Panc1 (cell line): ENCODE measurements around the gene ZNF669.

ENCODE experiments used
- POLR2AphosphoS5 ChIP-seq: IDR thresholded peaks from 2 replicates; pipeline ENCODE4 v1.6.1; 2012; ENCODE audit warnings: mild to moderate bottlenecking, low read depth, low read length, moderate library complexity
- SIN3A ChIP-seq: IDR thresholded peaks from 2 replicates; pipeline ENCODE4 v1.6.1; 2012; ENCODE audit warnings: low read depth, mild to moderate bottlenecking, low read length, moderate library complexity, borderline replicate concordance; ENCODE audit not compliant: insufficient read depth
- TF ChIP-seq, protein P1 (sequence below): fragments of 450-650 bp; IDR thresholded peaks from 2 replicates; pipeline ENCODE4 v1.5.1; 2017; ENCODE audit warnings: mild to moderate bottlenecking
- TF ChIP-seq, protein P2 (sequence below), 2 experiments: IDR thresholded peaks; 2 replicates each; pipeline ENCODE4 v1.6.1; 2011 to 2012; ENCODE audit warnings: low read depth in 2 of 2, control low read depth in 1 of 2, low read length in 1 of 2, mild to moderate bottlenecking in 1 of 2, moderate library complexity in 1 of 2; ENCODE audit not compliant: insufficient read depth in 1 of 2

DNA sequence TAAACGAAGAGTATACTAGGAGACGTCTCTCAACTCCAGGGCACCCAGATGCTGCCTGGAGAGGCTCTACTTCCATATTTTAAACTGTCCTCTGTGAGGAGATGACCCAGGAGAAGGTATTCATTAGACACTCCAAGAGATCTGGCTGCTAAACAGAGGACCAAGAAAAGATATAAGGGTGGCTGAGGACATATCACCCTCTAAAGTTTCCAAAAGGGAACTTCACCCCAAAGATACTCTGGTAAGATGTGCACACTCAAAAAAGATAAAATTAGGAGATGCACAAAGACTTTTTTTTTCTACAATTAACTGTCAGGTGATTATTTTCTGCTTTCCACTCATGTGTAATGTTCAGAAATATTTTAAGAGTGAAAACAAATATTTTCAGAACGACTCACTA is 26.9 kb downstream of the ZNF669 start:
- TF ChIP-seq, protein P1, sequence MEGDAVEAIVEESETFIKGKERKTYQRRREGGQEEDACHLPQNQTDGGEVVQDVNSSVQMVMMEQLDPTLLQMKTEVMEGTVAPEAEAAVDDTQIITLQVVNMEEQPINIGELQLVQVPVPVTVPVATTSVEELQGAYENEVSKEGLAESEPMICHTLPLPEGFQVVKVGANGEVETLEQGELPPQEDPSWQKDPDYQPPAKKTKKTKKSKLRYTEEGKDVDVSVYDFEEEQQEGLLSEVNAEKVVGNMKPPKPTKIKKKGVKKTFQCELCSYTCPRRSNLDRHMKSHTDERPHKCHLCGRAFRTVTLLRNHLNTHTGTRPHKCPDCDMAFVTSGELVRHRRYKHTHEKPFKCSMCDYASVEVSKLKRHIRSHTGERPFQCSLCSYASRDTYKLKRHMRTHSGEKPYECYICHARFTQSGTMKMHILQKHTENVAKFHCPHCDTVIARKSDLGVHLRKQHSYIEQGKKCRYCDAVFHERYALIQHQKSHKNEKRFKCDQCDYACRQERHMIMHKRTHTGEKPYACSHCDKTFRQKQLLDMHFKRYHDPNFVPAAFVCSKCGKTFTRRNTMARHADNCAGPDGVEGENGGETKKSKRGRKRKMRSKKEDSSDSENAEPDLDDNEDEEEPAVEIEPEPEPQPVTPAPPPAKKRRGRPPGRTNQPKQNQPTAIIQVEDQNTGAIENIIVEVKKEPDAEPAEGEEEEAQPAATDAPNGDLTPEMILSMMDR: no peak; the same call in none of the 2 replicates
- TF ChIP-seq POLR2AphosphoS5 (no peak), SIN3A (no peak)
- TF ChIP-seq, protein P2, sequence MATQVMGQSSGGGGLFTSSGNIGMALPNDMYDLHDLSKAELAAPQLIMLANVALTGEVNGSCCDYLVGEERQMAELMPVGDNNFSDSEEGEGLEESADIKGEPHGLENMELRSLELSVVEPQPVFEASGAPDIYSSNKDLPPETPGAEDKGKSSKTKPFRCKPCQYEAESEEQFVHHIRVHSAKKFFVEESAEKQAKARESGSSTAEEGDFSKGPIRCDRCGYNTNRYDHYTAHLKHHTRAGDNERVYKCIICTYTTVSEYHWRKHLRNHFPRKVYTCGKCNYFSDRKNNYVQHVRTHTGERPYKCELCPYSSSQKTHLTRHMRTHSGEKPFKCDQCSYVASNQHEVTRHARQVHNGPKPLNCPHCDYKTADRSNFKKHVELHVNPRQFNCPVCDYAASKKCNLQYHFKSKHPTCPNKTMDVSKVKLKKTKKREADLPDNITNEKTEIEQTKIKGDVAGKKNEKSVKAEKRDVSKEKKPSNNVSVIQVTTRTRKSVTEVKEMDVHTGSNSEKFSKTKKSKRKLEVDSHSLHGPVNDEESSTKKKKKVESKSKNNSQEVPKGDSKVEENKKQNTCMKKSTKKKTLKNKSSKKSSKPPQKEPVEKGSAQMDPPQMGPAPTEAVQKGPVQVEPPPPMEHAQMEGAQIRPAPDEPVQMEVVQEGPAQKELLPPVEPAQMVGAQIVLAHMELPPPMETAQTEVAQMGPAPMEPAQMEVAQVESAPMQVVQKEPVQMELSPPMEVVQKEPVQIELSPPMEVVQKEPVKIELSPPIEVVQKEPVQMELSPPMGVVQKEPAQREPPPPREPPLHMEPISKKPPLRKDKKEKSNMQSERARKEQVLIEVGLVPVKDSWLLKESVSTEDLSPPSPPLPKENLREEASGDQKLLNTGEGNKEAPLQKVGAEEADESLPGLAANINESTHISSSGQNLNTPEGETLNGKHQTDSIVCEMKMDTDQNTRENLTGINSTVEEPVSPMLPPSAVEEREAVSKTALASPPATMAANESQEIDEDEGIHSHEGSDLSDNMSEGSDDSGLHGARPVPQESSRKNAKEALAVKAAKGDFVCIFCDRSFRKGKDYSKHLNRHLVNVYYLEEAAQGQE (IDR thresholded peaks at IDR 0.05; ENCODE audit: insufficient read depth in 1 of 2, low read depth in 2 of 2, low read length in 1 of 2): no peak
